ENCODE measurements around the gene ATP13A2.

ATP13A2 gene

GRCh38 chr1:16986113-16986512 is 25.6 kb downstream of the ATP13A2 start:
- Histone ChIP-seq H3K9me3 (ENCODE audit: insufficient read depth, low read depth, low read length) (no peaks in the 10 kb centered on the region), H3K27me3 (ENCODE audit: insufficient read depth, low read length, poor library complexity, severe bottlenecking) (no peaks in the 10 kb centered on the region), H3K4me2 (ENCODE audit: low read depth, low read length, poor library complexity, severe bottlenecking) (no peak overlapping the region), H3K4me1 (ENCODE audit: insufficient read depth, low read length, poor library complexity, severe bottlenecking) (no peaks in the 10 kb centered on the region), H4K20me1 (ENCODE audit: insufficient read depth, low read length, poor library complexity, severe bottlenecking) (no peaks in the 10 kb centered on the region), H3F3A (ENCODE audit: low read depth) (no peaks in the 10 kb centered on the region), H3K79me2 (ENCODE audit: insufficient read depth, low read length) (no peaks in the 10 kb centered on the region), H3K9me2 (replicated peaks; ENCODE audit: low read depth, low read length) (no peaks in the 10 kb centered on the region), H3K4me3 (ENCODE audit: low read length, poor library complexity, severe bottlenecking) (no peak overlapping the region), H2AFZ (ENCODE audit: low read length) (no peak overlapping the region), H3K9ac (ENCODE audit: low read depth, low read length, poor library complexity, severe bottlenecking) (no peak overlapping the region), H3K36me3 (ENCODE audit: insufficient read depth, low read length) (peaks cover under 1% of the 10 kb centered on the region; the same call in 1 of the 2 replicates)
- TF ChIP-seq EZH2phosphoT487 (IDR thresholded peaks at IDR 0.05; ENCODE audit: borderline replicate concordance) (no peak), CTCF (conservative IDR thresholded peaks at IDR 0.05; ENCODE audit: low read length) (no peak)

- no peaks in the 10 kb centered on the region for H3K79me2 ChIP-seq (ENCODE audit: insufficient read depth, low read length)
- TF ChIP-seq CTCF (conservative IDR thresholded peaks at IDR 0.05; ENCODE audit: low read length) (no peak), EZH2phosphoT487 (IDR thresholded peaks at IDR 0.05; ENCODE audit: borderline replicate concordance) (no peak)
- H3K4me1 ChIP-seq (ENCODE audit: insufficient read depth, low read length, poor library complexity, severe bottlenecking) = no peaks in the 10 kb centered on the region
- H3K36me3 ChIP-seq (ENCODE audit: insufficient read depth, low read length) = no peaks in the 10 kb centered on the region; the same call in 1 of the 2 replicates
- H3K9me3 ChIP-seq (ENCODE audit: insufficient read depth, low read depth, low read length) = no peaks in the 10 kb centered on the region
- no peaks in the 10 kb centered on the region for H4K20me1 ChIP-seq (ENCODE audit: insufficient read depth, low read length, poor library complexity, severe bottlenecking)
- no peak overlapping the region for H3K4me3 ChIP-seq (ENCODE audit: low read length, poor library complexity, severe bottlenecking)
- no peak overlapping the region for H3K4me2 ChIP-seq (ENCODE audit: low read depth, low read length, poor library complexity, severe bottlenecking)
- no peak overlapping the region for H3K9ac ChIP-seq (ENCODE audit: low read depth, low read length, poor library complexity, severe bottlenecking)
- no peaks in the 10 kb centered on the region for H3F3A ChIP-seq (ENCODE audit: low read depth)
- no peaks in the 10 kb centered on the region for H3K27me3 ChIP-seq (ENCODE audit: insufficient read depth, low read length, poor library complexity, severe bottlenecking)
- H2AFZ ChIP-seq (ENCODE audit: low read length) = no peak overlapping the region
- no peaks in the 10 kb centered on the region for H3K9me2 ChIP-seq (replicated peaks; ENCODE audit: low read depth, low read length)
Measured at GRCh38 chr1:16984717-16985116, 27.0 kb downstream of the ATP13A2 start.

GRCh38 chr1:16983649-16984048 is 28.1 kb downstream of the ATP13A2 start:
- Histone ChIP-seq H4K20me1 (ENCODE audit: insufficient read depth, low read length, poor library complexity, severe bottlenecking) (no peaks in the 10 kb centered on the region), H3K79me2 (ENCODE audit: insufficient read depth, low read length) (no peaks in the 10 kb centered on the region), H3K4me2 (ENCODE audit: low read depth, low read length, poor library complexity, severe bottlenecking) (no peak overlapping the region), H3K4me3 (ENCODE audit: low read length, poor library complexity, severe bottlenecking) (no peak overlapping the region), H3K4me1 (ENCODE audit: insufficient read depth, low read length, poor library complexity, severe bottlenecking) (peaks cover 4% of the 10 kb centered on the region), H3K9me2 (replicated peaks; ENCODE audit: low read depth, low read length) (no peaks in the 10 kb centered on the region), H3K9ac (ENCODE audit: low read depth, low read length, poor library complexity, severe bottlenecking) (no peak overlapping the region), H3K27me3 (ENCODE audit: insufficient read depth, low read length, poor library complexity, severe bottlenecking) (no peaks in the 10 kb centered on the region), H2AFZ (ENCODE audit: low read length) (no peak overlapping the region), H3K9me3 (ENCODE audit: insufficient read depth, low read depth, low read length) (no peaks in the 10 kb centered on the region), H3F3A (ENCODE audit: low read depth) (no peaks in the 10 kb centered on the region), H3K36me3 (ENCODE audit: insufficient read depth, low read length) (no peaks in the 10 kb centered on the region; the same call in 1 of the 2 replicates)
- TF ChIP-seq CTCF (conservative IDR thresholded peaks at IDR 0.05; ENCODE audit: low read length) = no peak

Data from Loucy (cell line).